Measurements from ENCODE around the gene LSAMP.

Gene LSAMP

DNA sequence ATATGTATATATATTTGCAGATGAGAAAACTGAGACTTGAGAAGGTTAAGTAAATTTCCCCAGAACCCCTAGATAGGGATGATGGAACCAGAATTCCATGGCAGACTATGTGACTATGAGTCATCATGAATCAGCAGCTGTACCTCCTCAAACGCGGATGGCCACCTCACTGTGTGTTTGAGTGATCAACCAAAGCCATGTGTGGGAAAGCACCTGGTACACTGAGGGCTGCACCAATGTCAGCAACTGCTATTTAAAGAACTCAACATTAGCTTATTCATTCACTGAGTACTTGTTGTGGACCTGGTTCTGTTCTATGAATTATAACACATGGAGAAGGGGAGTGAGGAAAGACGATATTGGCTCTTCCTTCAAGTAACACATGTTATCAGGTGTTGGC, 445.0 kb downstream of the LSAMP start:
- DNase-seq: no peak

DNA sequence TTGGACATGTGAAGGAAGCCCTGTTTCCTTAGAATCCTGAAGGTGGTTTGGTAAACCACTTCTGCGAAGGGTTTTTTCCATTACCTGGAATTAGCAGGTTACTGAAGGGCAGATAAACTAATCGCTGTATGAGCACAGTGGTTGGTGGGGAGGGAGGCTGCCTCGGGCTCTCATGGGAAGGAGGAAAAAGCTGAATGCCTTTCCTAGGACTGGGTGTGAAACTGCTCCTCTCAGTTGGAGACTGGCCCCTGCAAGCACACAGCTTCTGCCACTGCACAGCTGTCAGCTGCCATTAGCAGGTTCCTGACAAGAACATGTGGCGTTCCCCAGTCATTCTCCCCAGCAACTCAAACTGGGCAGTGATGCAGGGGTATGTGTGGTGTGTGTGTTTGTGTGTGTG, 445.7 kb downstream of the LSAMP start:
- DNase-seq: no peak

DNA sequence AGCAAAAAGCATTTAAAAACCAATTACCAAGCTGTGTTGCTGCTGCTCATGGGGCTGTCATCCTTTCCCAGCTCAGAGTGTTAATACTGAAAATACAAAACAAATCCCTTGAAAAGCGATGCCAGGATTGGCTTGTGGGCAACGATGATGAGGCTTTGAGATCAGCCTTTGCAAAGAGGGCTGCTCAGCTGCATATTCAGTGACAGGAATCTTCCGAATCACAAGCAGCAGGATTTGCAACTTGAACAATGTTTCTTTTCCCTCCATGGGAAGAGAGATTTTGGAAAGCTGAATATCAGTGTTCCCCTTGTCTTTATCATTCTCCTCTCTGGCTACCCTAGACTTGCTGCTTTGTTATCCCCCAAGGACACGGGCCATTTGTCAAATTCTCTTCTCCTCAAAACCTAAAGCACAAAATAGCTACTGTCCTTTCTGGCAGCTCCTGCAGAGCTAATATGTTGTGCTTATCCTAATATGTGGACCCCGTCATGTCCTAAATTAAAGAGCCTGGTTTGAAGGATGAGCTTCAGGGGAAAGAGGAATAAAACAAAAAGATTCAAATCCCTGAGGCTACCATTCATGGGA, 446.2 kb downstream of the LSAMP start:
- no peak for DNase-seq

DNA sequence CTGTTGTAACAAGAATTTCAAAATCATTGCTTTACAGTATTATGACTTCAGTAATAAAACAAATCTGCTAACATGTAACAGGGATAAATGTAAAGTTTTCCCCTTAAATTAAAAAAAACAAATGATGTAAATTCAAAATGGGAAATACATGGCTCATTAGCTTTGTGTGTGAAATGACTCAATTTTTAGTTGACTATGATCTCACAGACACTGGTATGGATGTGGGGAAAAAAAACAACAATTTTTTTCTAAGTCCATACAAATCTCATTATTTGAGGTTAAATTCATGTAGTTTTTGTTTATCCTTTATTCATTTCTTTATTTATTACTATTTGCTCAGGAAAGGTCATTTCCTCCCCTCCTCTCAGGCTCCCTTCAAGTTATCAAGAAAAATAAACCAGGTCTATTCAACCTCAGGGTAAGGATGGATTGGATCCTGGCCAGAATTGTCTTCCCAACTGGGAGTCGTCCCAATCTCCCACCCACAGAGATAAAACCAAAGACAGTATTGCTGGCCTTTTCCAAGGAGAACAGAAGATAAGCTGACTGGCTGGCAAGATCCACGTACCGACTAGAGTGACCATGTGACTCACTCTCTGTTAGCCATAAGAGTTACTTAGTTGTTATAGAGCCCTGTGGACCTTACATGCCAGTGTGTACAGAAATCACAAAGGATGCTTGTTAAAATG, 448.7 kb downstream of the LSAMP start:
- DNase-seq: no peak

DNA sequence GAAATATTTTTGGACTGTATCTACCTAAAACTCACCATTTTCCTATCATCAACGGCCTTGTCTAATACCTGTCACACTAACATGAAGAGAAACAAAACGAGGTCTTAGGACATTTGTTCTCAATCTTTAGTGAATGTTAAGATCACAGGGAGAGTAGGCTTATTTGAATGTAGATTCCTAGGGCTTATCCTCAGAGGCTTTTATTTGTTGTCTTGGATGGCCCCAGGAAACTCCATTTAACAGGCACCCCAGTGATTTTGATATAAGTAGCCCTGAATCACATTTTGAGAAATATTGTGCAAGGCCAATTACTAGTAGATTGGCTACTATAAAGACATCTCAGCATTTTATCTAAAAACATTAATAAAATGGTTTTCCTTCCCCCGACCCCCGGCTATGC, 454.6 kb downstream of the LSAMP start:
- DNase-seq: no peak

DNA sequence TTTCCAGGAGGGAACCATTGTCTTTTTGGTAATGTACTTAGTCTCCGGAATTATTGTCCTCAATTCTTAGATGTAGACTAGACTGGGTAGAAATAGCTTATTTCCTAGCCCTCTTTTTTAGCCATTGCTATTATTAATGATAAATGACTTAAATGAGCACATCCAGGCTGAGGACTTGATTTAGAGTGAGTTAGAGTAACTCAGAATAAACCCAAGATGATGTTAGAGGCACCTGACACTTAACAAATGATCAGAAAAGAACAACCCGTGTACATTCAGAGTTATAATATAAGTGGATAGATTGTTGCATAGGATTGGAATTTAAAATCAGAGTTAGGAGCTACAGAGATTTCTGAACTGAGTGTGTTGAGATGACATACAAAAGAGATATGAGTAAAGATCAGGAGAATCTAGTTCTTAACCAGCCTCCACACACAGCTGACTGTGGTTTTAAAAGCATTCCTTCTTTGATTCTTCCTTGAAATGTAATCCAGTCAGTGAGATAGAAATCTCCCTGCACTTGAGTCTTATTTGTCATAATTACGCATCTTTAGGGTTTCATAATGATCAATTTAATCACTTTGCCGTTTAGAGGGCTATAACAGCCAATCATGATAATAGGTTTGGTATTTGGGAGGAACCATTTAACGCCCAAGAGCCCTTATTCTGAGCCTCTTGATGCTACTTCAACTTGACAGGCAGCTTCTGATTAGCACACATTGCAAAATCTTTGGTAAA, 455.4 kb downstream of the LSAMP start:
- DNase-seq: no peak

DNA sequence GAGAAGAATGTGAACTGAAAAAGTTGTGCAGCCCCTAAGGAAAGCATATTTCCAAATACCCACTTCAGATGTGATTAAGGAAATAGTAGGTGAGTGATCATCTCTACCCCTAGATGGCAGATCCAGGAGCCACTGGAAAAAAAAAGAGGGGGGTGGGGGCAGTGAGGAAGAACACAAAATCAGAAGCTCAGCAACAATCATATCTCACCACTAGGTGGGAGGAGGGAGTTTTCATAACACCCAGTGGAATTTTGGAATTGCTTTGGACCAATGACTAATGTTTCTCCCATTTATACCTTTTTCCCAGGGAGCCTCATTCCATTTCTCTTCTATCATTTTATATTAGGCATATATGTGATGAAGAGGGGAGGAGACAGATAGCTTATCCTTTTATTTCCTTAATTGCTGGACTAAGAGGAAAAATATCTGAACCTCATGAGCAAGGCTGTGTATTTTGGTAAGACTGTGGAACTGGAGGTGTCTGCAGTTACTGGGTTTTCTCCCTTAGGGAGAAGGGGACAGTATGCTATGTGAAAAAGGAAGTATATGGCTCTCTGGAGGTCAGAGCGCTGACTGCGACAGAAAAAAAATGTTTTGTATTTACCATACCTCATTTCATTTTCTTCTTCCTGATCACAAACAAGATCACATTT, 458.6 kb downstream of the LSAMP start:
- DNase-seq: no peak

DNA sequence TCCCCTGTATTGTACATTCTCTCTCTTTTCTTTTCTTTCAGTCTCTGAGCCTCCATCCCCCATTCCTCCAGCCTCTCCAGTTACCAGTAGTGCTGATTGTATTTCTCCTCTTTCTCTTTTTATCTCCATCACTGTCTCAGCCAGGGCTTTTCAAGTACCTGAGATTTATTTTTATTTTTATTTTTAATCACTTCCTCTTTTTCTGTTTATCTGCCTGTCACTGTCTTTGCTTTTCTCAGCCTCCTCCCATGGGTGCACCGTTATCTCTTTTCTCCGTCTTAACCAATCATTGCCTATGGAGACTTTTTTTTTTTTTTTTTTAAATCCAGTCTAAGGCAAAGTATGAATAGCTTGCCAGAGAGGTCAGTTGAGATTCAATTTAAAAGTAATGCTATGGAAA, 462.7 kb downstream of the LSAMP start:
- no peak for DNase-seq

DNA sequence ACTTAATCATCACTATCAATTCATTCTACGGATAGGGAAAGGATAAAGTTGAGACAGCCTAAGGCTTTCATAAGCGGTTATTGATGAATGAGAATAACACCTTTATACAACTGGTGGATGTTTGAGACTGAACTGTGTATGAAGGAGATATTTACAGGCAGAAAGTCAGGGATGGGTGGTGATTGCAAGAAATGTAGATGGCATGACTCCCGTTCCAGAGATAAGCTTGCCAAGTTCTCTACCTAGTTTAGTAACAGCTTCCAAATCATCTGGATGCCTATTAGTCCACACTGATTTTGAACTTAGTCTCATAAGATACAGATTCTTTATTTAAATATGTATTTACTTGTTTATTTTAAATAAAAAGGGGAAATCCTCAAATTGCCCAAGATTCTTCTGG, 463.2 kb downstream of the LSAMP start:
- DNase-seq: no peak

DNA sequence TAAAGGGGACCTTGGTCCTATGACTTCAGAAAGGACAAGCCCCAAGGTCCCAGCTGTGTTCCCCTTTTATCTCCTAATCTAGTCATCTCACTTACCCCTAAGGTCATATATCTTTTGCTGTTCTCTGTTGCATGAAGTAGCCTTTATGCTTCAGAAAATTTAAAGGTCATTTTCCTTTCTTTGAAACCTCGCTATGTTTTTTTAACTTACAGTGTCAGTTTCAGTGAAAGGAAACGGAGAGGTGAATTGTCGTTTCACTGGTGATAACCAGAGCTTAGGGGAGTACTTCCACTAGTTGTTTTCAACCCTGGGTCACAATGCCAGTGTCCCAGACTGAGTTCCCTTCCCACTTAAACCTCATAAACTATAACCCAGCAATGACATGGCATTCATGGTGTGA, 464.6 kb downstream of the LSAMP start:
- no peak for DNase-seq

DNA sequence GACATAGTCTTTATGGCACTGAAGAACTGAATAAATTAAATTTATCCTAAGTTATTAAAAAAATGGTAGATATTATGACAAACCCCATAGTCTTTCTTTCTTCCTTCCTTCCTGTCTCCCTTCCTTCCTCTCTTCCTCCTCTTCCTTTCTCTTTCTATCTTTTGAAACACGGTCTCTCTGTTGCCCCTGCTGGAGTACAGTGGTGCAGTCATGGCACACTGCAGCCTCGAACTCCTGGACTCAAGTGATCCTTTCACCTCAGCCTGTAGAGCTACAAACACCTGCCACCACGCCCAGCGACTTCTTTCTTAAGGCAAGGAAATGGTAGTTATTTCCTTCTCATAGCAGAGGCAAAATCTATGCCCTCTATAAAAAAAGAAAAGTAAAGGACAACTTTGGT, 467.4 kb downstream of the LSAMP start:
- no peak for DNase-seq

DNA sequence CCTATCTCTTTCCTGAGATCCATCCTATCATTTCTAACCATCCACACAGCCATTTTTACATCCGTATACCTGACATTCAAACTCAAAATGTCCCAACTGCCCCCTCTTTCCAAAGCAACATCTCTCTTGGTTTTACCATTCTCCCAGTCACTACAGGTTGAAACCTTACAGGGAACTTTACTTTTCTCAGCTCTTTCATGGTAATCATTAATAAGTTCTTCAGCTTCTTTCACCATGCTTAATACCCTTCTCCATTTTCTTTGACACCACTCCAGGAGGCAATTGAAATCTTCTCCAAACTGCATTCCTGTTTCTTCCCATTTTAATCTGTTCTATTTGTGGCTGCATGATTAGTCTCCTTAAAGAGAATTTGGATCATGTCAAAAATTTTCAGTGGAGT, 469.5 kb downstream of the LSAMP start:
- no peak for DNase-seq

DNA sequence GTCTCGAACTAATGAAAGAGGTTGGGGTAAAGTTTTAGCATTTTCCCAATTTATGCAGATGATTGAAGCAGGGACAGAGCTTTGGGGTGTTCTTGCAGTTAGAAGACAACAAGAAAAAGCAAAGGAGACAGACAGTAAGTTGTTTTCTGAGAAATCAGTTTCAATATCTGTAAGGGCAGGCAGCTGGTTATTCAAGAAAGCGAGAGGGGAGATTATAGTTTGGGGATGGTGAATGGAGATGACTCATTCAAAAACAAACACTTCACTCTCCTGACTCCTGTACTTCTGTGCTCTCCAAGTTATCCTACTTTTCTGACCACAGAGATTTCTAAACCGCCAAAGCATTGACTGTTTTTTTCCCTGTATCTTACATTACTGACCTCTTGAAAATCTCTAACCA, 469.9 kb downstream of the LSAMP start:
- no peak for DNase-seq

DNA sequence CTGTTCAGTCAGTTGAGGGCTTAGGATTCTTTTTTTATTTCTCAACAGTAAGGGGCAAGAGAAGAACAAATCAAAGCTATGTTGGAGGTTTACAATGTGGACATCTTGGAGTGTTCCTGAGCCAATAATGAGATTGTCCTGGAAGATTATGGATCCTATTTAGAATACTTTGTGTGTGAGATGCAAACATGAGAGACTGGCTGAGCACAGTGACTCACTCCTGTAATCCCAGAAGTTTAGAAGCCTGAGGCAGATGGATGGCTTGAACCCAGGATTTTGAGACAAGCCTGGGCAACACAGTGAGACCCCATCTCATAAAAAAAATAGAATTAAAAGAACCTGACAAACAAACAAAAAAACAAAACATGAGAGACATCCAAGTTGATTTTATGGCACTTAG, 470.3 kb downstream of the LSAMP start:
- no peak for DNase-seq

DNA sequence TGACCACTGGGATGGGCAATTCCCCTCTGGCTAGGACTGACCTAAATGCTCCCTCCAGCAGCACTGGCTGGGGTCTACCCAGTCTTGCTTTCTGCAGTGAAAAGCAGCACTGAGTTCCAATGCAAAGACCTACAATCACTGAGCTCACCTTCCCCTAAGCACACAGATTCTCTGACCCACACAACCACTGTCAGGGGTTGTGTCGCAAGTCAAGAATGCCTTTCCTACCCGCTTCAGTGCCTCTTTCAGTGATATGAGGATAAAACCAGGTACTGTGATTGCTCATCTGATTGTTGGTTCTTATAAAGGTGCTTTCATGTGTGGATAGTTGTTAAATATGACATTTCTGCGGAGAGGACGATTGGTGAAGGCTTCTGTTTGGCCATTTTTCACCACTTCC, 476.4 kb downstream of the LSAMP start:
- no peak for DNase-seq

DNA sequence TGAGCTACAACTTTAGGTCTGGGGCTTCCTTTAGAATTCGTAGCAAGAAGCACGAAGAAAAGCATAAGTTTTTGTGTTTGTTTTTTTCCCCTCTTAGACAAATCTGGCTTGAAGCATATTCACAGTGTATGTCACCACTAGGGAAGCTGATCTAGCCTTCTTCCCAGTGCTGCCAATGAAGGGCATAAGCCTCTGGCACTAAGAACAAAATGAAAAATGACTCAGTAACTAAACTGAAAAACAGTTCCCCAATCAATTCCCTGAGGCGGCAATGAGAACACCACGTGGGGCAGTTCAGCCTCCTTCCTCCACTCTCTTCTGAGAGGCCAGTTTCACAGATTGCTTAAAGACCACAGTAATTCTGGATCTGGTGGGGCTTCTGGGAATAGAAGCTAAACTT, 483.9 kb downstream of the LSAMP start:
- DNase-seq: no peak

DNA sequence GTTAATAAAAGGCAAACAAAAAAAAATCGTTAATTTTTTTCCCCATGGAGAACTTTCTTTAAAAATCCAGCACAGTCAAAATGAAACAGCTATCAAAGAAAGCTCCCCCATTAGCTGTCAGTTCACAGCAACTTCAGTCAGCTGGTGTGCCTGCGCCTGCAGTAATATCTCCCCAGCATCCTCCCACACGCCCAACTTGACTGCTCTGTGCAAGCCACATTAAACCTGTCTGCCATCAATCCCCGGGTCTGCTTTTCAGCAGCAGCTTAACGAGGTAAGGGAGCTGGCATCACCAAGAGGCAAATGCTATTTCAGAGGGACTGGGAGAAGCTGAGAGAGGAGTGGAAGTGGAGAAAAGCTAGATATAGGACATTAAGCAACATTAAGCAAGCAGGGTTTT, 484.5 kb downstream of the LSAMP start:
- DNase-seq: no peak

DNA sequence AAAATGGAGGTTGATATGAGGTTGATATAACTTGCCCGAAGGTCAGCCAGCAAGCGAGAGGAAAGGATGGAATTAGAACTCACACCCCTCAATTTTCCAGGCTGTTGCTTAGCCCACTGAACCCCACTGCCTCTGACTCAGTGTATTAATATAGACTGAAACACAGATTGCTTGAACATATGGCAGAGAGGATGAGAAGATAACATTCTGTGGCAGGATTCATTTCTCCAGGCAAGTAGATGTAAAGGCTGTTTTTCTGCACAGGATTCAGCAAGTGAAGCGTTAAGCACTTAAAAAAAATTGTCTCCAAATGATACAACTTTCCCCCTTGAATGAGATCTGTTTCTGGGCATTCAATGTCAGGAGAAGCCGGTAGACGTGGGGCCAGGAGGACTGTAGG, 486.8 kb downstream of the LSAMP start:
- no peak for DNase-seq

DNA sequence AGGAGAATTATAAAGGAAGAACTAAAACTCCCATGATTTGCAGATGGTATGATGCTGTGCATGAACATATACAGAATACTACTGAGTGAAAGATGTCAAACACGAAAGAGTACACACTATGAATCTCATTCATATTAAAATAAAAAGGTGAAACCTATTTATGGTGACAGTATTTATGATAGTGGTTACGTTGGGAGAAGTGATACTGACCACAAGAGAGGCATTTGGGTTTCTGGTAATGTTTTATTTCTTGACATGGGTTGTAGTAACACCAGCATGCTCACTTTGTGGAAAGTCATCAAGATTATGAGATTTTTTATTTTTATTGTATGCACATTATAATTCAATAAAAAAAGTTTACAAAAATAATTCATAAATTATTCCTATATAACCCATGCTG, 498.0 kb downstream of the LSAMP start:
- no peak for DNase-seq

DNA sequence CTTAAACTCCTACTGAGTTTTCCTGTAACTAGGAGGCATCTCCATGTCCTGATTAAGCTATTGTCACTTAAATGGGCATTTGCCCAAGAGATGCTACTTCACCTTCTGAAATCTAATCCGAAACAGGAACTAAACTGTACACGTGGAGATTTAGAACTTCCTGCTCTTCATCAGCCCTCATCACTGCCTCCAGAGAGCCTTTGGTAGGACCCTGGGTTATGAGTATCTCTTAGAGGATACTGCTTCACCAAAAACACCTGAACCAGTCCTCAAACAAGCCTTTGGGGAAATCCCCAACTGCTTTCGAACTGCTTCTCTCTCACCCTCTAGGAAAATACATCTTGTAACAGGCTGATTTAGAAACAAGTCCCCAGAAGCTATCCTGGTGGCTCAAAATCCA, 501.7 kb downstream of the LSAMP start:
- DNase-seq: no peak

DNA sequence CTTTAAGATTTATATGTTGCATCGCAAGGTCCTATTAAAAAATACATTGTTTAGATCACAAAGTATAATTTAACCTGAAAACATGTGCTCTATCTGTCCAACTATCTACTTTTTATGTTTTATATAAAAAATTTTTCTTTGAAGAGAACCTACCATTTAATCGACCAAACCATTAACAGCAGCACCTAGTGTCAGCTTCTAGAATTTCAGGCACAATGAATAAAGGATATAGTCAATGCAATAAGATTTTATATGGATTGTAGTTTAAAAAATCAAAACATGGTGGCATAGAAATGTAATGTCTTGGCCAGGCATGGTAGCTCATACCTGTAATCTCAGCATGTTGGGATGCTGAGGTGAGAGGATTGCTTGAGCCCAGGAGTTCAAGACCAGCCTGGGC, 508.2 kb downstream of the LSAMP start:
- no peak for DNase-seq

DNA sequence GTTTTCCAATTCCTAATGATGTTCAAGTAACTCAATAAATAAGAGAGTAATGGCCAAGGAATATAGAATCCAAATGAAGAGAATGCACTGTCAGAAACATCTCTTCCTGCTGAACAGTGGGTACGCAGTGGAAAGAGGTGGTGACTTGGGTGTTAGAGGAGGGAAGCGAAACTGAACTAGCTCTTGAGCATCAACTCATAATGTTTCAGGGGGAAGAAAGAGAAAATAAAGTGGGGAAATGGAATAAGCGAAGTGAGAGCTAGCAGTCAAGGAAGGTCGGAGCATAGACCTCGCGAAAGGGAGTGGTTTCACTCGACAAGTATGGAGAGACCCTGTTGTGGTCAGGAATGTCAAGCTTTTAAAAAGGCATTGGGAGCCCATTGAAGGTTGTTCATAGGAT, 512.5 kb downstream of the LSAMP start:
- DNase-seq: no peak

DNA sequence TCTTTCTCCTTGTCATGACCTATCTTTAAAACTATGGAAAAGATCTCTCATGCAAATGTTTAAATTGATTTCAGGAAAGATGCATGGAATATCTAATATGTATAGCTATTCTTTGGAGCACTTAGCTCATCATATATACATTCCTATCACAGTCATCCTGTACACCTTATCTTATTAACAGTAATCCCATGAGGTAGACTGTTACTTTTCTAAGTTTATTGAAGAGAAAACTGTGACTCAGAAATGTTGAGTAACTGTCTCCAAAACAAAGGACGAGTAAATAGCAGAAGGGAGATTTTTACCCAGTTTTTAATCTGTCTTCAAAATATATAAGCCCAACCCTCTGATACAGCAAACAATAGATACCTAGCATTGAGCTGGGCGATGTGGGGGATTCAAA, 513.7 kb downstream of the LSAMP start:
- DNase-seq: no peak

DNA sequence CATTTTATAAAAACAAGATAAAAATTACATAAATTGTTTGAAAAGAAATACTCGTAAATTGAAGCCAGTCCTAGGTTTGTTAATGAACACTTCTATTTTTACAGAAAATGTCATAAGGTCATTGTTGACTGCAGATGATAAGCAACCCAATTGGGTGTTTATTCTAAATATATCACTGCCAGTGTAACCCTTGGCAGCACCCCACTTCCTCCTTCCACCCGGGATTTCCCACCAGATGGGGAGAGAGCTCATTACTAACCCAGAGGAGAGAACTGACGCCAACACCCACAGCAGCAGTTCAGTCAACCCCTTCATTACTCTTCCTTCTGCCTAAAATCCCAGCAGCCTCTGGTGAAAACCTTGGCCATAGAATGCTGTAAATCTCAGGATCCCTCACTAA, 514.4 kb downstream of the LSAMP start:
- no peak for DNase-seq
